ENCODE measurements around the gene DBT. TPM values are rescaled to one million over a fixed set of nuclear protein-coding genes. Genes with fewer than 3 reads are reported as not detected.

DBT gene
- total and polyA plus RNA-seq, 2 of the 13 experiments (the other 11 are each of a cell fraction or from before 2014, with no cell fraction given): 3.3 to 10.2 TPM

GRCh38 chr1:100249537-100250257 lies at the start of gene DBT (continued):
- TF ChIP-seq SIN3A (IDR thresholded peaks at IDR 0.05; ENCODE audit: borderline replicate concordance, low read depth, low read length) (peak; percentile 90; the same call in 1 of the 2 replicates), SETDB1 (CRISPR knock-in tag; IDR thresholded peaks at IDR 0.05; ENCODE audit: borderline replicate concordance) (no peak), SNAPC5 (CRISPR knock-in tag; IDR thresholded peaks at IDR 0.05; ENCODE audit: borderline replicate concordance) (0 out of 2 replicates have a peak, but pooled peaks have one; percentile 51), MEF2D (CRISPR knock-in tag; IDR thresholded peaks at IDR 0.05) (0 out of 2 replicates have a peak, but pooled peaks have one; percentile 42), ZNF709 (CRISPR knock-in tag; IDR thresholded peaks at IDR 0.05) (no peak), HDAC2 (CRISPR knock-in tag; IDR thresholded peaks at IDR 0.05) (peak; percentile 41; the same call in 1 of the 2 replicates), ZNF816 (CRISPR knock-in tag; IDR thresholded peaks at IDR 0.05; ENCODE audit: borderline replicate concordance) (no peak; the same call in 1 of the 2 replicates), MEIS2 (CRISPR knock-in tag; IDR thresholded peaks at IDR 0.05) (peak; percentile 16; the same call in 1 of the 2 replicates), RCOR2 (CRISPR knock-in tag; IDR thresholded peaks at IDR 0.05) (no peak), ZNF749 (CRISPR knock-in tag; IDR thresholded peaks at IDR 0.05; ENCODE audit: borderline replicate concordance) (peak; percentile 30; the same call in 1 of the 2 replicates), YEATS2 (CRISPR knock-in tag; IDR thresholded peaks at IDR 0.05; ENCODE audit: borderline replicate concordance) (peak; percentile 71; the same call in 1 of the 2 replicates), ZNF331 (CRISPR knock-in tag; IDR thresholded peaks at IDR 0.05) (0 out of 2 replicates have a peak, but pooled peaks have one; percentile 42), NR2F1 (CRISPR knock-in tag; IDR thresholded peaks at IDR 0.05) (no peak), KLF15 (CRISPR knock-in tag; IDR thresholded peaks at IDR 0.05; ENCODE audit: borderline replicate concordance) (no peak; the same call in 1 of the 2 replicates), ZNF607 (CRISPR knock-in tag; IDR thresholded peaks at IDR 0.05; ENCODE audit: borderline replicate concordance) (no peak; the same call in 1 of the 2 replicates), ZNF550 (CRISPR knock-in tag; IDR thresholded peaks at IDR 0.05; ENCODE audit: borderline replicate concordance) (no peak), RXRA (CRISPR knock-in tag; IDR thresholded peaks at IDR 0.05) (peak; percentile 27; the same call in 1 of the 2 replicates), SOX6 (IDR thresholded peaks at IDR 0.05) (no peak), SOX6 (CRISPR knock-in tag; IDR thresholded peaks at IDR 0.05) (0 out of 2 replicates have a peak, but pooled peaks have one; percentile 36), ZNF652 (CRISPR knock-in tag; IDR thresholded peaks at IDR 0.05; ENCODE audit: borderline replicate concordance, low read depth) (no peak), ZNF510 (CRISPR knock-in tag; IDR thresholded peaks at IDR 0.05; ENCODE audit: low read depth) (0 out of 2 replicates have a peak, but pooled peaks have one; percentile 23)
- TF ChIP-seq, protein P1, sequence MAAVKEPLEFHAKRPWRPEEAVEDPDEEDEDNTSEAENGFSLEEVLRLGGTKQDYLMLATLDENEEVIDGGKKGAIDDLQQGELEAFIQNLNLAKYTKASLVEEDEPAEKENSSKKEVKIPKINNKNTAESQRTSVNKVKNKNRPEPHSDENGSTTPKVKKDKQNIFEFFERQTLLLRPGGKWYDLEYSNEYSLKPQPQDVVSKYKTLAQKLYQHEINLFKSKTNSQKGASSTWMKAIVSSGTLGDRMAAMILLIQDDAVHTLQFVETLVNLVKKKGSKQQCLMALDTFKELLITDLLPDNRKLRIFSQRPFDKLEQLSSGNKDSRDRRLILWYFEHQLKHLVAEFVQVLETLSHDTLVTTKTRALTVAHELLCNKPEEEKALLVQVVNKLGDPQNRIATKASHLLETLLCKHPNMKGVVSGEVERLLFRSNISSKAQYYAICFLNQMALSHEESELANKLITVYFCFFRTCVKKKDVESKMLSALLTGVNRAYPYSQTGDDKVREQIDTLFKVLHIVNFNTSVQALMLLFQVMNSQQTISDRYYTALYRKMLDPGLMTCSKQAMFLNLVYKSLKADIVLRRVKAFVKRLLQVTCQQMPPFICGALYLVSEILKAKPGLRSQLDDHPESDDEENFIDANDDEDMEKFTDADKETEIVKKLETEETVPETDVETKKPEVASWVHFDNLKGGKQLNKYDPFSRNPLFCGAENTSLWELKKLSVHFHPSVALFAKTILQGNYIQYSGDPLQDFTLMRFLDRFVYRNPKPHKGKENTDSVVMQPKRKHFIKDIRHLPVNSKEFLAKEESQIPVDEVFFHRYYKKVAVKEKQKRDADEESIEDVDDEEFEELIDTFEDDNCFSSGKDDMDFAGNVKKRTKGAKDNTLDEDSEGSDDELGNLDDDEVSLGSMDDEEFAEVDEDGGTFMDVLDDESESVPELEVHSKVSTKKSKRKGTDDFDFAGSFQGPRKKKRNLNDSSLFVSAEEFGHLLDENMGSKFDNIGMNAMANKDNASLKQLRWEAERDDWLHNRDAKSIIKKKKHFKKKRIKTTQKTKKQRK (IDR thresholded peaks at IDR 0.05; ENCODE audit: low read length): no peak
- TF ChIP-seq, protein P2, sequence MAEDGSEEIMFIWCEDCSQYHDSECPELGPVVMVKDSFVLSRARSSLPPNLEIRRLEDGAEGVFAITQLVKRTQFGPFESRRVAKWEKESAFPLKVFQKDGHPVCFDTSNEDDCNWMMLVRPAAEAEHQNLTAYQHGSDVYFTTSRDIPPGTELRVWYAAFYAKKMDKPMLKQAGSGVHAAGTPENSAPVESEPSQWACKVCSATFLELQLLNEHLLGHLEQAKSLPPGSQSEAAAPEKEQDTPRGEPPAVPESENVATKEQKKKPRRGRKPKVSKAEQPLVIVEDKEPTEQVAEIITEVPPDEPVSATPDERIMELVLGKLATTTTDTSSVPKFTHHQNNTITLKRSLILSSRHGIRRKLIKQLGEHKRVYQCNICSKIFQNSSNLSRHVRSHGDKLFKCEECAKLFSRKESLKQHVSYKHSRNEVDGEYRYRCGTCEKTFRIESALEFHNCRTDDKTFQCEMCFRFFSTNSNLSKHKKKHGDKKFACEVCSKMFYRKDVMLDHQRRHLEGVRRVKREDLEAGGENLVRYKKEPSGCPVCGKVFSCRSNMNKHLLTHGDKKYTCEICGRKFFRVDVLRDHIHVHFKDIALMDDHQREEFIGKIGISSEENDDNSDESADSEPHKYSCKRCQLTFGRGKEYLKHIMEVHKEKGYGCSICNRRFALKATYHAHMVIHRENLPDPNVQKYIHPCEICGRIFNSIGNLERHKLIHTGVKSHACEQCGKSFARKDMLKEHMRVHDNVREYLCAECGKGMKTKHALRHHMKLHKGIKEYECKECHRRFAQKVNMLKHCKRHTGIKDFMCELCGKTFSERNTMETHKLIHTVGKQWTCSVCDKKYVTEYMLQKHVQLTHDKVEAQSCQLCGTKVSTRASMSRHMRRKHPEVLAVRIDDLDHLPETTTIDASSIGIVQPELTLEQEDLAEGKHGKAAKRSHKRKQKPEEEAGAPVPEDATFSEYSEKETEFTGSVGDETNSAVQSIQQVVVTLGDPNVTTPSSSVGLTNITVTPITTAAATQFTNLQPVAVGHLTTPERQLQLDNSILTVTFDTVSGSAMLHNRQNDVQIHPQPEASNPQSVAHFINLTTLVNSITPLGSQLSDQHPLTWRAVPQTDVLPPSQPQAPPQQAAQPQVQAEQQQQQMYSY (CRISPR knock-in tag; IDR thresholded peaks at IDR 0.05): no peak
